Naive thymus-derived CD4-positive, alpha-beta T cell (primary cell): ENCODE data around the gene SAG. TPM values are rescaled to one million over a fixed set of nuclear protein-coding genes. Genes with fewer than 3 reads are reported as not detected.

Source experiments
- ATAC-seq: fragments of 150-1000 bp; cut with Tn5 transposase; 2 replicates; pipeline ENCODE4 v1.10.0; 2021; ENCODE audit warnings: mild to moderate bottlenecking, moderate library complexity
- CTCF ChIA-PET: fragments of 350-600 bp; sonication (Branson Sonifier 250); formaldehyde crosslinking; loops from one replicate; lab custom pipeline; 2021; ENCODE audit warnings: antibody characterized with exemption; lab: Charles Lee
- POLR2A ChIA-PET: fragments of 350-600 bp; sonication (Branson Sonifier 250); formaldehyde crosslinking; loops from one replicate; lab custom pipeline; 2021; ENCODE audit warnings: antibody characterized with exemption, inconsistent platforms; lab: Charles Lee
- DNase-seq, 9 donors: peaks; one replicate each; pipeline versions ENCODE4 v3.0.0 to v3.0.0-alpha.2; 2020 to 2022; ENCODE audit warnings: mixed read lengths in 1 of 9
- H3K27ac ChIP-seq: one replicate; pipeline ENCODE4 v1.7.0; 2013; ENCODE audit warnings: mild to moderate bottlenecking, low read depth, low read length, moderate library complexity
- H3K27me3 ChIP-seq, 2 donors: one replicate each; pipeline ENCODE4 v1.7.0; 2013; ENCODE audit warnings: low read length in 2 of 2, mild to moderate bottlenecking in 2 of 2, moderate library complexity in 2 of 2; ENCODE audit not compliant: control insufficient read depth in 2 of 2, insufficient read depth in 2 of 2
- H3K36me3 ChIP-seq, 3 experiments: 1 replicate in 2 of 3; 2 replicates in 1 of 3; pipeline ENCODE4 v1.7.0; 2013; ENCODE audit warnings: low read length in 3 of 3, mild to moderate bottlenecking in 3 of 3, moderate library complexity in 1 of 3; ENCODE audit not compliant: insufficient read depth in 3 of 3, control insufficient read depth in 2 of 3
- H3K4me1 ChIP-seq, 2 donors: one replicate each; pipeline ENCODE4 v1.7.0; 2013; ENCODE audit warnings: low read length in 2 of 2, mild to moderate bottlenecking in 2 of 2, moderate library complexity in 1 of 2; ENCODE audit not compliant: control insufficient read depth in 2 of 2, insufficient read depth in 2 of 2
- H3K4me3 ChIP-seq: 2 replicates; pipeline ENCODE4 v1.7.0; 2013; ENCODE audit warnings: mild to moderate bottlenecking, low read length
- H3K9me3 ChIP-seq, 3 experiments: 1 replicate in 2 of 3; 2 replicates in 1 of 3; pipeline ENCODE4 v1.7.0; 2013; ENCODE audit warnings: low read length in 3 of 3; ENCODE audit not compliant: control insufficient read depth in 2 of 3
- H3K27ac Mint-ChIP-seq, 9 donors: one replicate each; pipeline ENCODE4 v1.8.0; 2020 to 2022; ENCODE audit warnings: mixed read lengths in 9 of 9, mild to moderate bottlenecking in 8 of 9, moderate library complexity in 5 of 9, inconsistent platforms in 2 of 9
- H3K27me3 Mint-ChIP-seq, 5 donors: one replicate each; pipeline ENCODE4 v1.8.0; 2021 to 2022; ENCODE audit warnings: mixed read lengths in 5 of 5, mild to moderate bottlenecking in 1 of 5
- H3K36me3 Mint-ChIP-seq, 5 donors: one replicate each; pipeline ENCODE4 v1.8.0; 2020 to 2022; ENCODE audit warnings: mixed read lengths in 5 of 5, mild to moderate bottlenecking in 3 of 5, inconsistent platforms in 1 of 5
- H3K4me1 Mint-ChIP-seq, 7 donors: one replicate each; pipeline ENCODE4 v1.8.0; 2020 to 2022; ENCODE audit warnings: mixed read lengths in 7 of 7, mild to moderate bottlenecking in 3 of 7, inconsistent platforms in 1 of 7
- H3K4me3 Mint-ChIP-seq, 10 donors: one replicate each; pipeline ENCODE4 v1.8.0; 2020 to 2022; ENCODE audit warnings: mild to moderate bottlenecking in 10 of 10, mixed read lengths in 10 of 10, moderate library complexity in 6 of 10, inconsistent platforms in 2 of 10
- H3K9me3 Mint-ChIP-seq, 11 donors: one replicate each; pipeline ENCODE4 v1.8.0; 2020 to 2022; ENCODE audit warnings: mixed read lengths in 11 of 11, mild to moderate bottlenecking in 4 of 11, inconsistent platforms in 1 of 11, moderate library complexity in 1 of 11
- intact Hi-C, 2 donors: fragments of 100-400 bp; cut with micrococcal nuclease; formaldehyde crosslinking; loops; one replicate each; pipeline ENCODE4 v1.15.1; 2023
- polyA plus RNA-seq, 2 donors: library from polyadenylated mRNA; unstranded; fragments of 300-500 nt; fragmentation: Illumina TruSeq; gene quantifications; one replicate each; pipeline ENCODE4 v1.2.3, GENCODE V29; 2021
- total RNA-seq, 6 experiments: library from RNA in 5 of 6; stranded (reverse) in 5 of 6; gene quantifications; 1 replicate in 5 of 6; 2 replicates in 1 of 6; pipeline ENCODE4 v1.2.3 and lab custom pipeline; 2021 to 2026

The SAG gene
- total and polyA plus RNA-seq, 7 experiments from 2014 or later: 0.05 to 0.65 (median 0.10) TPM; not detected in 4

GRCh38 chr2:233301811-233302210 is 5.8 kb upstream of the SAG start:
- Histone ChIP-seq H3K9me3 (no peaks in the 10 kb centered on the region), H3K4me1 (no peaks in the 10 kb centered on the region), H3K36me3 (no peaks in the 10 kb centered on the region), H3K27me3 (no peaks in the 10 kb centered on the region), H3K4me3 (no peak overlapping the region), H3K27ac (no peak overlapping the region)
- DNase-seq (no peak), ATAC-seq (no peak)
- Mint-ChIP-seq H3K36me3 (peaks cover 0 to 3% (median 0%) of the 10 kb centered on the region in 5 donors), H3K9me3 (no peaks in the 10 kb centered on the region), H3K4me1 (peaks cover 0 to 11% (median 4%) of the 10 kb centered on the region in 7 donors), H3K27ac (peak overlapping the region in 1 of 9 donors; percentile 58), H3K27me3 (peaks cover 0 to 3% (median 0%) of the 10 kb centered on the region in 5 donors), H3K4me3 (no peak overlapping the region)
- intact Hi-C loops: no loop called here
- POLR2A ChIA-PET: no interaction called here
- CTCF ChIA-PET: no interaction called here

- ATAC-seq (no peak), DNase-seq (no peak)
- H3K36me3 ChIP-seq: no peaks in the 10 kb centered on the region
- ChIA-PET POLR2A (no interaction called here), CTCF (interaction anchor here (0.9 to 1.5 kb wide), 2 partner anchors 9 to 28 kb away, joined by 3 to 6 read pairs; no protein-coding TSS in a partner anchor)
- Mint-ChIP-seq H3K27me3 (peaks cover 0 to 3% (median 0%) of the 10 kb centered on the region in 5 donors), H3K9me3 (no peaks in the 10 kb centered on the region), H3K4me3 (no peak overlapping the region), H3K36me3 (peaks cover 0 to 3% (median 0%) of the 10 kb centered on the region in 5 donors), H3K4me1 (peaks cover 0 to 11% (median 4%) of the 10 kb centered on the region in 7 donors), H3K27ac (peak overlapping the region in 1 of 9 donors; percentile 20)
- no peaks in the 10 kb centered on the region for H3K4me1 ChIP-seq
- H3K9me3 ChIP-seq: no peaks in the 10 kb centered on the region
- intact Hi-C loops: no loop called here
- H3K4me3 ChIP-seq: no peak overlapping the region
- H3K27ac ChIP-seq: no peak overlapping the region
- no peaks in the 10 kb centered on the region for H3K27me3 ChIP-seq
Observed at GRCh38 chr2:233303252-233303651, 4.4 kb upstream of the SAG start.

GRCh38 chr2:233311241-233311926 is 3.8 kb downstream of the SAG start:
- ATAC-seq: no peak

GRCh38 chr2:233312874-233313273 is 5.3 kb downstream of the SAG start:
- peak overlapping the region in 2 of 9 donors; percentile 41 to 43 for H3K27ac Mint-ChIP-seq
- intact Hi-C loops: no loop called here
- CTCF ChIA-PET: no interaction called here

More at GRCh38 chr2:233311241-233311926, 3.8 kb downstream of the SAG start:
- ChIA-PET CTCF (no interaction called here), POLR2A (no interaction called here)
- peaks cover 0 to 9% (median 0%) of the 10 kb centered on the region in 5 donors for H3K27me3 Mint-ChIP-seq
- no peak for DNase-seq
- no peaks in the 10 kb centered on the region for H3K27me3 ChIP-seq
- no peaks in the 10 kb centered on the region for H3K36me3 Mint-ChIP-seq
- no peaks in the 10 kb centered on the region for H3K9me3 Mint-ChIP-seq
- intact Hi-C loops: no loop called here
- peak overlapping the region in 1 of 9 donors; percentile 39 for H3K27ac Mint-ChIP-seq
- H3K4me1 ChIP-seq: no peaks in the 10 kb centered on the region
- no peak overlapping the region for H3K4me3 Mint-ChIP-seq
- no peak overlapping the region for H3K4me3 ChIP-seq
- no peaks in the 10 kb centered on the region for H3K36me3 ChIP-seq
- peaks cover 0 to 13% (median 5%) of the 10 kb centered on the region in 7 donors for H3K4me1 Mint-ChIP-seq
- no peaks in the 10 kb centered on the region for H3K9me3 ChIP-seq
- H3K27ac ChIP-seq: no peak overlapping the region

GRCh38 chr2:233314180-233314925 is 6.7 kb downstream of the SAG start:
- ATAC-seq: no peak
- Histone ChIP-seq H3K4me1 (no peaks in the 10 kb centered on the region), H3K9me3 (no peaks in the 10 kb centered on the region), H3K4me3 (no peak overlapping the region), H3K27me3 (no peaks in the 10 kb centered on the region), H3K27ac (no peak overlapping the region), H3K36me3 (no peaks in the 10 kb centered on the region)
- Mint-ChIP-seq H3K4me1 (peaks cover 0 to 14% (median 6%) of the 10 kb centered on the region in 7 donors), H3K27ac (peak overlapping the region in 1 of 9 donors; percentile 70), H3K36me3 (no peaks in the 10 kb centered on the region), H3K27me3 (peaks cover 0 to 20% (median 0%) of the 10 kb centered on the region in 5 donors), H3K4me3 (no peak overlapping the region), H3K9me3 (no peaks in the 10 kb centered on the region)
- intact Hi-C loops: no loop called here
- CTCF ChIA-PET: interaction anchor here (0.6 kb wide), 2 partner anchors 30 to 260 kb away, joined by 3 to 4 read pairs; no protein-coding TSS in a partner anchor
- no peak for DNase-seq
- POLR2A ChIA-PET: interaction anchor here (0.5 kb wide), 1 partner anchor 737 kb away, joined by 3 read pairs; no protein-coding TSS in a partner anchor

More at GRCh38 chr2:233312874-233313273, 5.3 kb downstream of the SAG start:
- Histone ChIP-seq H3K4me3 (no peak overlapping the region), H3K9me3 (no peaks in the 10 kb centered on the region), H3K27ac (no peak overlapping the region), H3K36me3 (no peaks in the 10 kb centered on the region), H3K27me3 (no peaks in the 10 kb centered on the region), H3K4me1 (no peaks in the 10 kb centered on the region)
- H3K36me3 Mint-ChIP-seq: no peaks in the 10 kb centered on the region
- peaks cover 0 to 13% (median 6%) of the 10 kb centered on the region in 7 donors for H3K4me1 Mint-ChIP-seq
- H3K4me3 Mint-ChIP-seq: peak overlapping the region in 1 of 10 donors; percentile 25
- DNase-seq (no peak), ATAC-seq (no peak)
- POLR2A ChIA-PET: no interaction called here
- no peaks in the 10 kb centered on the region for H3K9me3 Mint-ChIP-seq
- H3K27me3 Mint-ChIP-seq: peaks cover 0 to 12% (median 0%) of the 10 kb centered on the region in 5 donors

- POLR2A ChIA-PET: interaction anchor here (0.8 kb wide), 1 partner anchor 14 kb away, joined by 3 read pairs; no protein-coding TSS in a partner anchor
- H3K4me1 Mint-ChIP-seq: peaks cover 0 to 15% (median 7%) of the 10 kb centered on the region in 7 donors
Observed at GRCh38 chr2:233317196-233317943, 9.8 kb downstream of the SAG start.

More at GRCh38 chr2:233317196-233317943, 9.8 kb downstream of the SAG start:
- no peak for DNase-seq
- Histone ChIP-seq H3K4me3 (no peak overlapping the region), H3K36me3 (no peaks in the 10 kb centered on the region), H3K4me1 (no peaks in the 10 kb centered on the region), H3K27ac (no peak overlapping the region), H3K27me3 (no peaks in the 10 kb centered on the region), H3K9me3 (no peaks in the 10 kb centered on the region)
- H3K27ac Mint-ChIP-seq: no peak overlapping the region
- CTCF ChIA-PET: interaction anchor here (0.6 kb wide), 1 partner anchor 217 kb away, joined by 3 read pairs; no protein-coding TSS in a partner anchor
- no peaks in the 10 kb centered on the region for H3K36me3 Mint-ChIP-seq
- no peak overlapping the region for H3K4me3 Mint-ChIP-seq
- no peak for ATAC-seq
- intact Hi-C loops: no loop called here
- no peaks in the 10 kb centered on the region for H3K9me3 Mint-ChIP-seq
- peaks cover 0 to 21% (median 0%) of the 10 kb centered on the region in 5 donors for H3K27me3 Mint-ChIP-seq
